Smooth muscle cell (in vitro differentiated cells): Measurements from ENCODE around the gene SLC10A1. TPM values are rescaled to one million over a fixed set of nuclear protein-coding genes. Genes with fewer than 3 reads are reported as not detected.

Experiments
- DNase-seq: peaks from one replicate; lab custom pipeline; 2025; ENCODE audit not compliant: unreplicated experiment; lab: John Stamatoyannopoulos, UW
- H2AFZ ChIP-seq: fragments of 200-600 bp; sonication (generic); 2 replicates; pipeline ENCODE4 v1.6.0; 2016; ENCODE audit warnings: antibody characterized with exemption, low read depth, mild to moderate bottlenecking
- H3F3A ChIP-seq: fragments of 200-600 bp; sonication (generic); 2 replicates; pipeline ENCODE4 v1.6.0; 2017; ENCODE audit warnings: antibody characterized with exemption, low read depth
- H3K27ac ChIP-seq: fragments of 200-600 bp; sonication (generic); 2 replicates; pipeline ENCODE4 v1.5.1; 2016; ENCODE audit warnings: low read depth, mild to moderate bottlenecking
- H3K27me3 ChIP-seq: fragments of 200-600 bp; sonication (generic); 2 replicates; pipeline ENCODE4 v1.6.1; 2016; ENCODE audit warnings: low read depth, mild to moderate bottlenecking
- H3K36me3 ChIP-seq: fragments of 200-600 bp; sonication (generic); 2 replicates; pipeline ENCODE4 v1.5.1; 2016; ENCODE audit warnings: low read depth
- H3K4me1 ChIP-seq: fragments of 200-600 bp; sonication (generic); 2 replicates; pipeline ENCODE4 v1.5.1; 2016; ENCODE audit warnings: low read depth
- H3K4me2 ChIP-seq: fragments of 200-600 bp; sonication (generic); 2 replicates; pipeline ENCODE4 v1.6.0; 2016; ENCODE audit warnings: mild to moderate bottlenecking
- H3K4me3 ChIP-seq: fragments of 200-600 bp; sonication (generic); 2 replicates; pipeline ENCODE4 v1.5.1; 2016; ENCODE audit warnings: mild to moderate bottlenecking
- H3K79me2 ChIP-seq: fragments of 200-600 bp; sonication (generic); 2 replicates; pipeline ENCODE4 v1.6.0; 2016; ENCODE audit warnings: low read depth, mild to moderate bottlenecking
- H3K9ac ChIP-seq: fragments of 200-600 bp; sonication (generic); 2 replicates; pipeline ENCODE4 v1.6.0; 2016; ENCODE audit warnings: low read depth
- H3K9me3 ChIP-seq: fragments of 200-600 bp; sonication (generic); replicated peaks from 2 replicates; pipeline ENCODE4 v1.5.1; 2016; ENCODE audit warnings: low read depth
- H4K20me1 ChIP-seq: fragments of 200-600 bp; sonication (generic); 2 replicates; pipeline ENCODE4 v1.6.0; 2016; ENCODE audit warnings: low read depth
- WGBS: methylation state at CpG from one replicate; pipeline ENCODE4 v1.1.7; 2016; ENCODE audit warnings: low lambda C conversion rate; 5-methylcytosine and 5-hydroxymethylcytosine counted together
- polyA plus RNA-seq: library from polyadenylated mRNA; unstranded; fragments of >200 nt; fragmentation: Nextera tagmentation; extraction: Ambion mirVana; gene quantifications from 2 replicates; pipeline ENCODE4 v1.2.1, GENCODE V29; 2016
- total RNA-seq: library from RNA; depleted of rRNA; stranded (reverse); fragments of >200 nt; gene quantifications from 2 replicates; pipeline ENCODE4 v1.2.3, GENCODE V29; 2014
- TF ChIP-seq, protein P1 (sequence below): fragments of 200-600 bp; sonication (generic); IDR thresholded peaks from 2 replicates; pipeline ENCODE4 v1.5.1; 2017; ENCODE audit warnings: borderline replicate concordance, mild to moderate bottlenecking, antibody characterized with exemption; ENCODE audit not compliant: insufficient read depth, poor library complexity, severe bottlenecking

SLC10A1 gene
- total and polyA plus RNA-seq, 2 experiments from 2014 or later = 0.10 TPM; not detected in 1

GRCh38 chr14:69775012-69775411 lies 22.0 kb downstream of the SLC10A1 start:
- Histone ChIP-seq H2AFZ (no peak overlapping the region), H3K4me1 (no peaks in the 10 kb centered on the region), H3K4me2 (no peak overlapping the region), H3K4me3 (no peak overlapping the region), H3K79me2 (peaks cover 14% of the 10 kb centered on the region), H3K36me3 (peaks cover 34% of the 10 kb centered on the region), H4K20me1 (peaks cover 86% of the 10 kb centered on the region), H3K9me3 (no peaks in the 10 kb centered on the region), H3K27ac (no peak overlapping the region), H3K9ac (no peak overlapping the region), H3K27me3 (no peaks in the 10 kb centered on the region), H3F3A (peaks cover 52% of the 10 kb centered on the region)
- 95% methylated on average over 3 of the region's 3 CpGs for WGBS
- DNase-seq = no peak
- TF ChIP-seq, protein P1, sequence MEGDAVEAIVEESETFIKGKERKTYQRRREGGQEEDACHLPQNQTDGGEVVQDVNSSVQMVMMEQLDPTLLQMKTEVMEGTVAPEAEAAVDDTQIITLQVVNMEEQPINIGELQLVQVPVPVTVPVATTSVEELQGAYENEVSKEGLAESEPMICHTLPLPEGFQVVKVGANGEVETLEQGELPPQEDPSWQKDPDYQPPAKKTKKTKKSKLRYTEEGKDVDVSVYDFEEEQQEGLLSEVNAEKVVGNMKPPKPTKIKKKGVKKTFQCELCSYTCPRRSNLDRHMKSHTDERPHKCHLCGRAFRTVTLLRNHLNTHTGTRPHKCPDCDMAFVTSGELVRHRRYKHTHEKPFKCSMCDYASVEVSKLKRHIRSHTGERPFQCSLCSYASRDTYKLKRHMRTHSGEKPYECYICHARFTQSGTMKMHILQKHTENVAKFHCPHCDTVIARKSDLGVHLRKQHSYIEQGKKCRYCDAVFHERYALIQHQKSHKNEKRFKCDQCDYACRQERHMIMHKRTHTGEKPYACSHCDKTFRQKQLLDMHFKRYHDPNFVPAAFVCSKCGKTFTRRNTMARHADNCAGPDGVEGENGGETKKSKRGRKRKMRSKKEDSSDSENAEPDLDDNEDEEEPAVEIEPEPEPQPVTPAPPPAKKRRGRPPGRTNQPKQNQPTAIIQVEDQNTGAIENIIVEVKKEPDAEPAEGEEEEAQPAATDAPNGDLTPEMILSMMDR = no peak

GRCh38 chr14:69773571-69774276 lies 23.3 kb downstream of the SLC10A1 start:
- Histone ChIP-seq H3K79me2 (peaks cover 26% of the 10 kb centered on the region), H3K4me3 (no peak overlapping the region), H3K36me3 (peaks cover 34% of the 10 kb centered on the region), H3K9me3 (no peaks in the 10 kb centered on the region), H3K9ac (no peak overlapping the region), H3K27me3 (no peaks in the 10 kb centered on the region), H3K27ac (no peak overlapping the region), H3K4me1 (peaks cover 11% of the 10 kb centered on the region), H2AFZ (no peak overlapping the region), H3K4me2 (no peak overlapping the region), H4K20me1 (peaks cover 99% of the 10 kb centered on the region), H3F3A (peaks cover 54% of the 10 kb centered on the region)
- 94% methylated on average over 7 of the region's 7 CpGs for WGBS
- DNase-seq = no peak
- TF ChIP-seq, protein P1 = no peak

DNA sequence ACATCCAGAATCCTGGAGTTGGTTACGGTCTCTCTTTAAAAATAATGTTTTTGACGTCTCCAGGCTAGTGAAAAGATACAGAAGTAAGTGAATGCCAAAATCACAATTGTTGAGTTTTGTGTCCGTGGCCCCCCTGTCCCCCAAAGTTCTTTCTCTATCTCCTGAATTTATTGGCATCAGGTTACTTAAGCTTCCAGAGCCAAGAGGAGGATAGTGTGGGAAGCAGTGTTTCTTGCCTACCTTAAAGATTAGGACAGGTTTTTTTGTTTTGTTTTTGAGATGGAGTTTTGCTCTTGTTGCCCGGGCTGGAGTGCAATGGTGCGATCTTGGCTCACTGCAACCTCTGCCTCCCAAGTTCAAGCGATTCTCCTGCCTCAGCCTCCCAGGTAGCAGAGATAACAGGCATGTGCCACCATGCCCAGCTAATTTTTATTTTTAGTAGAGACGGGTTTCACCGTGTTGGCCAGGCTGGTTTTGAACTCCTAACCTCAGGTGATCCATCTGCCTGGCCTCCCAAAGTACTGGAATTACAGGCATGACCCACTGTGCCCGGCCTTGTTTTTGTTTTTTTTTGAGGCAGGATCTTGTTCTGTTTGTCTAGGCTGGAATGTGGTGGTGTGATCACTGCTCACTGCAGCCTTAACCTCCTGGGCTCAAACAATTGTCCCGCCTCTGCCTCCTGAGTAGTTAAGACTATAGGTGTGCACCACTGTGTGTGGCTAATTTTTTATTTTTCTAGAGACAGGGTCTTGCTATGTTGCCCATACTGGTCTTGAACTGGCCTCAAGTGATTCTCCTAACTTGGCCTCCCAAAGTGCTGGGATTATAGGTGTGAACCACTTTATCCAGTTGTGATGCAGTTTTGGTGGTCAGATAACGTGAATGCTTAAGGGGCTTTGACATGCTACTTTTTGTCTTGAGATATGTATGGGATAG lies 24.7 kb downstream of the SLC10A1 start:
- no peak overlapping the region for H2AFZ ChIP-seq
- no peaks in the 10 kb centered on the region for H3K9me3 ChIP-seq
- peaks cover 37% of the 10 kb centered on the region for H3K79me2 ChIP-seq
- no peak overlapping the region for H3K4me2 ChIP-seq
- no peaks in the 10 kb centered on the region for H3K27me3 ChIP-seq
- H3K4me1 ChIP-seq = peaks cover 18% of the 10 kb centered on the region
- WGBS = 97% methylated on average over 11 of the region's 11 CpGs
- H4K20me1 ChIP-seq = peaks cover 100% of the 10 kb centered on the region
- no peak overlapping the region for H3K27ac ChIP-seq
- H3F3A ChIP-seq = peaks cover 57% of the 10 kb centered on the region
- DNase-seq = no peak
- TF ChIP-seq, protein P1 = no peak
- H3K9ac ChIP-seq = no peak overlapping the region
- peaks cover 28% of the 10 kb centered on the region for H3K36me3 ChIP-seq
- H3K4me3 ChIP-seq = no peak overlapping the region
